GM21381 (cell line): Measurements from ENCODE around the gene VSTM4.

Experiments
- ATAC-seq: cut with Tn5 transposase; IDR thresholded peaks from one replicate; pipeline ENCODE4 v1.9.1; 2021; ENCODE audit warnings: mild to moderate bottlenecking, moderate library complexity; ENCODE audit not compliant: unreplicated experiment

Gene VSTM4

DNA sequence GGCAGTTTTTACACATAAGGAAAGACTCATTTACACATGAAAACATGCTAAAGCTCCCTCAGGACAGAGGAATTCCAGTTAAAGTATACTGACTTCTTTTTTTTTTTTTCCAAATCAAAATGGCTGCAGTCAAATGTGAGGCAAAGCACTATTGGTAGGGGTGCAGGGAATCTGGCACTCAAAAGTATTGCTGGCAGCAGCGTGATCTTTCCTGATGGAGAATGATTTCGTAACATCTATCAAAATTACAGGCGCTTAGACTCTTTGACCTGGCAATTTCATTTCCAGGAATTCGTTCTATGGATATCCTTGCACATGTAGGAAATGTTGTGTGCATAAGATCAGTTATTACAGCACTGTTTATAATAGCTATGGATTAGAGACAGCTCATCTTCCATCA is 65.7 kb downstream of the VSTM4 start:
- no peak for ATAC-seq

DNA sequence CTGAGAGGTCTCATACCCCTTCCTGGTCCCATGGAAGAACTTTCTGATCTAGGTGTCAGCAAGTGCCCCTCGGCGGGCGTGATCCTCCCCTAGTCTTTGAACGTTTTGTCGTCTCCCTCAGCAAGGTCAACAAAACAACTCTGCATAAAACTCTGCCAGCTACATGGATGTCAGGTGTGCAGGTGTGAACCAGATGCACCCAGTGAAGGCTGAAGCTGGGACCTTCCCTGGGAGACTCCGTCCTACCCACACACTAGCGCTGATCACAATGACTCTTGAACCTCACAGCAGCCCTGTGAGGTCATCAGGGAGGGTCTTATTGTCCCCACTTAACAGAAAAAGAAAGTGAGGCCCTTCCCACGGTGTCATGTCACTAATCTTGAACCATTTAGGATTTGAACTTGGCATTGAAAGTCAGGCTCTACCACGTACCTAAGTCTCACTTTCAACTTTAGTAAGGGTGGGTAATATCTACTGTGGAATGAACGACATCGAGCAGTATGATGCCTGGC is 68.1 kb downstream of the VSTM4 start:
- no peak for ATAC-seq

- no peak for ATAC-seq
These were observed 70.8 kb downstream of the VSTM4 start for GRCh38 chr10:49044293-49045193.

- no peak for ATAC-seq
These were observed 74.7 kb downstream of the VSTM4 start for GRCh38 chr10:49040601-49041000.

GRCh38 chr10:49039409-49039808 is 75.9 kb downstream of the VSTM4 start:
- ATAC-seq, result no peak

GRCh38 chr10:49038711-49039110 is 76.6 kb downstream of the VSTM4 start:
- ATAC-seq, result no peak

DNA sequence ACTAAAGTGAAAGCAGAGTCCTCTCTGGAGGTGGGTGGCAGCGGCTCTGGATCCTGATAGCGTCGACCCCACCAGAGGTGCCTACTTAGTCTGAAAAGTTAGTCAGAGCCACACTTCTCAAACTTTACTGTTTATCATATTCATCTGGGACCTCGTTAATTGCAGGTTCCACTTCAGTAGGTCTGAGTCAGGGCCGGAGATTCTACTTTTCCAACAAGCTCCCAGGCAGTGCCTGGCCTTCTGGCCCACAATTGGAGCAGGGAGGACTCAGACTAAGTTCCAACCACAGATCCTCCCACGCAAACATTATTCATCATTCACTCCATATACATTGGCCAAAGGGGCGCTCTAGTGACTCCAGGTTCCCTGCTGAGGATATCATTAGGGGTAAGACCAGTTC is 78.1 kb downstream of the VSTM4 start:
- no peak for ATAC-seq

GRCh38 chr10:49036638-49037037 is 78.7 kb downstream of the VSTM4 start:
- no peak for ATAC-seq

DNA sequence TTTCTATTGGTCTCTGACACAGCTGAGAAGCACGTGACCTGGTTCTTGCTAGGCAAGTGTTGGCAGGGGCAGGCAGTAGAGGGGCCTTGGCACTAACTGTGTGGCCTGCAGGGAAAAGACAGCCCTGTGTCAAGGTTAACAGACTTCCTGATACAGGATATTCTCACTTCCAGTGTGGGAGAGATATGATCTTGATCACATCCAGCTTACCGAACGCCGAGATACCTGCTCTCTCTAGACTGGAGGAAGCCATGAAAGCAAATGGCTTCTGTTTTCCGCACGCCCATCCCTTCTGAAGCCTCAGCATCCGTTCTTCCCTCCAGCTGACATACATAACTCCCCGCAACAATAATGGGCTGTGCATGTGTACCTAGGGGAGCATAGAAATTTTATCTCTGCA is 79.4 kb downstream of the VSTM4 start:
- no peak for ATAC-seq

DNA sequence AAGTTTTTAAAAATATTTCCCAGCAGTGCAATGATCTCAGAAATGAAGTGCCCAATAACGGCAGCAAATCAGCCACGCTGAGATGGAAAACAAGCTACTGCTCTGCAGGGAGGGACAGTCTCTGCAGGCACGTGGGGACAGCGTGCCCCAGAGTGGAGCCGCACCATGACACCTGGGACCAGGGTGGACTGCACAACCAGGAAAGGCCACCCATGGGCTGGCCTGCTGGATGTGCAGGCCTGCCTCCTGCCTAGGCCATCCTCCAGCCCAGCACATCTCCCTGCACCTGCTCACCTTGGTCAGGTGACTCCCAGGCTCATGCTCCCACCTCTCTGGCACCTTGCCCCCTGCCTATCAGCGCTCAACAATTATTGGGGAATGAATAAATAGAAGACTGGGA is 80.4 kb downstream of the VSTM4 start:
- no peak for ATAC-seq

GRCh38 chr10:49033939-49034338 is 81.4 kb downstream of the VSTM4 start:
- no peak for ATAC-seq

DNA sequence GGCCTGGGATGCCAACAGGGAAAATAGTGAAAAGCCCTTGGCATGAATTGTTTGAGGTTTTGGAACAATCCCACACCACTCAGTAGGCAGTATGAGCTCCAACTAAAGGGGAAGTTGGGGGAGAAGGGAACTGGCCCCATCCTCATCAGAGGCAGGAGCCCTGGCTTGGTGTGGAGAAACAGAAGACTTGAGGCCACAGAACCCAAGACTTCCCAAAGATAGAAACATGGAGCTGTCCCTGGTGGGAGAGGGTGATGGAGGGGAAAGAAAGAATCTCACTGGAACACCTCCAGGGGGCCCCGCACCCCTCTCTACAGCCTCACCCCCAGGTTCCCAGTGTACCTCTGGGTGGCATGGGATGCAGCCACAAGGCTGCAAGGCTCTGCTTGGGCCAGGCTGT is 85.7 kb downstream of the VSTM4 start:
- ATAC-seq, result no peak

DNA sequence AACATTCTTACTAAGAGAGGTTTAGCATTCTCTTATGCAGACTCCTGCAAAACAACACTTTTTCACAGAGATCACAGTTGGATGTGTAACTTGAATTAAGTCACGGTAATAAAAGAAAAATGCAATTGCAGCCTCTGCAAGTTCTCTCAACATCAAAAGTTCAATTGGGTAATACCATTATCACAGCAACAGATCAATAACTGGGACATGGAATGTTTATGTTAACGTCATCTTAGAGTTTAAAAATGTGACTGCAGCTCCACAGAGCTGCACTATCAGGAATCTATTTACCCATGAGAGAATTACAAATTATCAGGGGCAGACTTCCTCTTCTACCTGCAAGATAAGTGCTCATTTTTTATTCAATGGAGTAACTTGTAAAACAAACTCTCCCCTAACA is 86.7 kb downstream of the VSTM4 start:
- no peak for ATAC-seq

GRCh38 chr10:49025347-49025983 is 89.9 kb downstream of the VSTM4 start:
- no peak for ATAC-seq

DNA sequence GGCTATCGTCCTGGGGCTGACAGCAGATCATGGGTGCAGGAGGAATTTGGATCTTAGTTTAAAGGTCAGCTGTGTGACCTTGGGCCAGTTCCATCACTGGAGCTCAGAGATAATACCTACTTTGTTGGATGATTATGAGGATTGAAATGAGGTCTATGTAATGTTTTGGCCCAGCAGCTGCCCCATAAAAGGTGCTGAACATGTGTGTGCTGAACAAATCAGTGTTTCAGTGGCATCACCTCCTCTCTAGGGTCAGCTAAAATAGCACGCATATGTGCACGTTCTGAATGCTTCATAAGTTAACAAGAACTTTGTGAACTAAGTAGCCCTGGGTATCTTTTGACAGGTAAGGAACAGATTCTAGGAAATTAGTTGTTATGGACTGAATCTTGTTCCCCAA is 90.8 kb downstream of the VSTM4 start:
- ATAC-seq, result no peak

GRCh38 chr10:49023752-49024151 is 91.6 kb downstream of the VSTM4 start:
- ATAC-seq, result no peak

GRCh38 chr10:49023071-49023470 is 92.3 kb downstream of the VSTM4 start:
- no peak for ATAC-seq

GRCh38 chr10:49021685-49022084 is 93.6 kb downstream of the VSTM4 start:
- ATAC-seq, result no peak

DNA sequence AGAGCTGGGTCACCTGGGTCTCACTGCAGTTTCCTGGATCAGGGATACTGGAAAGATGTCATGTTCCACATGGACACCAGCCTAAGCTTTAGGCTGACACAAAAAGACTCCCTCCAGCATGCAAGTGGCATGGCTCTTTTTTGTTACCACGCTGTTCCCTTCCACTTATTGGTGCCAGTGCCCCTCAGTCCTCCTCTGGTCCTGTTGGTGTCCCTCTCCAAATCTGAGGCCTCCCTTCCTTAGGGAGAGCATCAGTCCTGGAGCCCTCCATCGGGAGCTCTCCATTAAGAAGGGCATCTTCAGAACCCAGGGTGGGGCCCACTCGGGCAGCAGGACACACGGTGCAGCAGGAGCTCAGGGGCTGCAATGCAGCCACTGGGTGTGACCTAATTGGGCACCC is 99.6 kb downstream of the VSTM4 start:
- no peak for ATAC-seq

GRCh38 chr10:49012603-49013002 is 102.7 kb downstream of the VSTM4 start:
- ATAC-seq, result no peak

DNA sequence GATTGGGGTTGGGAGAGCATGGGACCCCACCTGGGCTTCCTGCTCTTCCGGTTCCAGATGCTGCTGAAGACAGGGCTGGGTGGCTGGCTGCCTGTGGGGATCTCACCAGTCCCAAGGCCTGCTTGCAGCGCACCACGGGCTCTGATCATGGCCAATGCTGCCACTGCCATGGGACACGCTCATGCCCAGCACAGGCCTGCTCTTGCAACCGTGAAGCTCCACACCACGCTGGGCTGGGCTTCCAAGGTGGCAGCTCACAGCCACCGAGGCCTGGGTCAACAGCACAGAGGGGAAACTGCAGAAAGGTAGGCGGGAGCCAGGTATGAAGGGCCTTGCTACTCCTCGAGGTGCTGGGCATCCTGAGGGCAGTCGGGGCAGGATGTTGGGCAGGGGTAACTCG is 103.6 kb downstream of the VSTM4 start:
- ATAC-seq, result no peak

- ATAC-seq, result no peak
These were observed 104.5 kb downstream of the VSTM4 start for GRCh38 chr10:49010865-49011264.
